ENCODE data around the gene BACE1-AS. TPM values are rescaled to one million over a fixed set of nuclear protein-coding genes. Genes with fewer than 3 reads are reported as not detected.

The BACE1-AS gene
- total RNA-seq, 5 donors from 2014 or later (not counting 1 experiment from before 2014, with no cell fraction given): 4.5 to 11.3 (median 10.1) TPM

DNA sequence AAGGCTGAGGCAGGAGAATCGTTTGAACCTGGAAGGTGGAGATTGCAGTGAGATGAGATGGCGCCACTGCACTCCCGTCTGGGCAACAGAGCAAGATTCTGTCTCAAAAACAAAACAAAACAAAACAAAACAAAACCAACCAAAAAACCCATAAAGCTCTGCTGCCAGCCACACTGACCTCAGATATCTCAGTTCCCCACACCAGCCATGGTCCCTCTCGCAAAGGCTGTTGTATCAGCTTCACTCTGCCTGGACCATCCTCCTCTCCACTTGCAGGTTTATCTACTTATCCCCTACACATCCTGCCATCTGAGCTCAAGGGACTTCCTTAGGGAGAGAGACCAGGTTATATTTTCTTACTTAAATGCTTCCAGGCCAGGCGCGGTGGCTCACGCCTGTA is 11.1 kb downstream of the BACE1-AS start:
- no peak for ATAC-seq (replicated peaks in 1 of 4)
- Mint-ChIP-seq H3K4me3 (no peak overlapping the region), H3K4me1 (peaks cover 0 to 4% (median 0%) of the 10 kb centered on the region in 3 donors), H3K9me3 (no peaks in the 10 kb centered on the region), H3K27ac (no peak overlapping the region), H3K36me3 (no peaks in the 10 kb centered on the region), H3K27me3 (no peaks in the 10 kb centered on the region)
- Histone ChIP-seq H3K4me1 (ENCODE audit: control insufficient read depth in 1 of 2, extremely low read depth in 1 of 2, insufficient read depth in 2 of 2, low read length in 2 of 2) (no peaks in the 10 kb centered on the region), H3K36me3 (ENCODE audit: control insufficient read depth in 2 of 2, extremely low read depth in 1 of 2, insufficient read depth in 1 of 2, low read length in 1 of 2) (no peaks in the 10 kb centered on the region), H3K4me3 (ENCODE audit: control insufficient read depth in 1 of 2, extremely low read depth in 1 of 2, low read length in 1 of 2) (no peak overlapping the region), H3K9me3 (no peaks in the 10 kb centered on the region), H3K27me3 (replicated peaks in 1 of 2; ENCODE audit: control insufficient read depth in 2 of 2, extremely low read depth in 1 of 2, insufficient read depth in 2 of 2, low read length in 1 of 2) (peaks cover 0 to 20% of the 10 kb centered on the region in 2 experiments), H3K27ac (ENCODE audit: low read length) (no peak overlapping the region)
- ChIA-PET POLR2A (interaction anchor here in 1 of 2 donors (0.6 kb wide), 1 partner anchor 22 kb away, joined by 10 read pairs; no protein-coding TSS in a partner anchor), CTCF (interaction anchor here in 1 of 2 donors (0.8 kb wide), 1 partner anchor 1125 kb away, joined by 4 read pairs; no protein-coding TSS in a partner anchor)
- no peak for DNase-seq
- 100% methylated on average over 4 of the region's 7 CpGs for WGBS (ENCODE audit: insufficient coverage)

DNA sequence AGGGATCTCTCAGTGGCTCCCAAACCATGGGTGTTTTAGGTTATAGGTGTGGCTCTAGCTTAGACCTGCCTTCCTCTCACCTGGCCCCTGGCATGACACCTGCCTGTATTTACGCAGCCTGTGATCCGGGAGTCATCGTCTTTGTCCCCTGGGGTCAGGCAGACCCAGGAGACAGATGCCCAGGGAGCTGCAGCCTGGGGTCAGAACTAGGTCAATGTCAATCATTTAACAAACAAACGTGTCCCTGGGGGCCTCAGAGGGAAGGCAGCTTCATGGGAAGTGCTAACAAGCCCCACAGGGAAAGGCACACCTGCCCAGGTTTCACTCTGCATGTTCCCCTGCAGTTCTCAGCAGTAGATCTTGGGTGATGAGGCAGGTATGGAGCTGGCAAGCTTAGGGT is 12.0 kb downstream of the BACE1-AS start:
- H3K27ac Mint-ChIP-seq: no peak overlapping the region
- H3K4me3 ChIP-seq (ENCODE audit: control insufficient read depth in 1 of 2, extremely low read depth in 1 of 2, low read length in 1 of 2): no peak overlapping the region
- no peak for ATAC-seq (replicated peaks in 1 of 4)
- ChIA-PET CTCF (no interaction called here), POLR2A (no interaction called here)
- peaks cover 0 to 21% of the 10 kb centered on the region in 2 experiments for H3K27me3 ChIP-seq (replicated peaks in 1 of 2; ENCODE audit: control insufficient read depth in 2 of 2, extremely low read depth in 1 of 2, insufficient read depth in 2 of 2, low read length in 1 of 2)
- no peaks in the 10 kb centered on the region for H3K36me3 Mint-ChIP-seq
- H3K4me3 Mint-ChIP-seq: no peak overlapping the region
- no peaks in the 10 kb centered on the region for H3K9me3 Mint-ChIP-seq
- no peak for DNase-seq
- H3K9me3 ChIP-seq: no peaks in the 10 kb centered on the region
- 80% methylated on average over 4 of the region's 4 CpGs for WGBS (ENCODE audit: insufficient coverage)
- H3K27me3 Mint-ChIP-seq: peaks cover 0 to under 1% of the 10 kb centered on the region in 2 donors
- H3K36me3 ChIP-seq (ENCODE audit: control insufficient read depth in 2 of 2, extremely low read depth in 1 of 2, insufficient read depth in 1 of 2, low read length in 1 of 2): no peaks in the 10 kb centered on the region
- no peak overlapping the region for H3K27ac ChIP-seq (ENCODE audit: low read length)
- H3K4me1 ChIP-seq (ENCODE audit: control insufficient read depth in 1 of 2, extremely low read depth in 1 of 2, insufficient read depth in 2 of 2, low read length in 2 of 2): no peaks in the 10 kb centered on the region
- peaks cover 0 to 4% (median 0%) of the 10 kb centered on the region in 3 donors for H3K4me1 Mint-ChIP-seq

DNA sequence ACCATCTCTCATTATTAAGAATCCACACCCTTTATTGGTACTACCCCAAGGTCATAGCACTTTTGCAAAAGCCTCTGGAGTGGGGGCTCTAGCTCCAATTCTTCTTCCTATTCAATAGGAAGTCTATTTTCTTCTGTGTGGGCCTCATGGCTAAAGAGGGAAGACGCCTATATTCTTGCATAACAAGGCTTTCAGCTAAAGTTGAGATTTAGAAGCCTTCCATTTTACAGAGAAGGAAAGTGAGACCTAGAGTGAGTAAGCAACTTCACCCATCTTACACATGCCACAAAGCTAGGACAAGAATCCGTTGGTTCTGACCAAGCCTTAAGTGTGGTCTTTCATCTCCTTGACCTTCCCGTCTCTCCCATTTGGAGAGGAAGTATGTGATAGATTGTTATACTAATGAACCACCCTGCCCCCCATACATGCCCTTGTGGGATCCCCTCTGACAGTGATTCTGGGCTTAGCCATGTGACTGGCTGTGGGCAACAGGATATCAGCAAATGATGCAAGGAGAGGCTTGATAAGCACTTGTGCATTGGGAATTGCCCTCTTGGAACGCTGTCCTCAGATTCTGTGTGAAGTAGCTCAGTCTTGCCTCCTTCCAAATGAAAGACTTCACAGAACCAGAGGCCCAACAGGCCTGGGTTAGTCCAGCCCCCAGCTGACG is 12.6 kb downstream of the BACE1-AS start:
- no peak for DNase-seq
- H3K9me3 ChIP-seq: no peaks in the 10 kb centered on the region
- H3K27ac Mint-ChIP-seq: no peak overlapping the region
- no peaks in the 10 kb centered on the region for H3K9me3 Mint-ChIP-seq
- H3K4me1 Mint-ChIP-seq: peaks cover 0 to 4% (median 0%) of the 10 kb centered on the region in 3 donors
- H3K36me3 Mint-ChIP-seq: no peaks in the 10 kb centered on the region
- POLR2A ChIA-PET: interaction anchor here in 1 of 2 donors (0.6 kb wide), 1 partner anchor 39 kb away, joined by 10 read pairs; no protein-coding TSS in a partner anchor
- no peak overlapping the region for H3K4me3 Mint-ChIP-seq
- no peaks in the 10 kb centered on the region for H3K4me1 ChIP-seq (ENCODE audit: control insufficient read depth in 1 of 2, extremely low read depth in 1 of 2, insufficient read depth in 2 of 2, low read length in 2 of 2)
- no peak overlapping the region for H3K4me3 ChIP-seq (ENCODE audit: control insufficient read depth in 1 of 2, extremely low read depth in 1 of 2, low read length in 1 of 2)
- no peaks in the 10 kb centered on the region for H3K36me3 ChIP-seq (ENCODE audit: control insufficient read depth in 2 of 2, extremely low read depth in 1 of 2, insufficient read depth in 1 of 2, low read length in 1 of 2)
- no peak overlapping the region for H3K27ac ChIP-seq (ENCODE audit: low read length)
- H3K27me3 Mint-ChIP-seq: peaks cover 0 to 3% of the 10 kb centered on the region in 2 donors
- peaks cover 0 to 21% of the 10 kb centered on the region in 2 experiments for H3K27me3 ChIP-seq (replicated peaks in 1 of 2; ENCODE audit: control insufficient read depth in 2 of 2, extremely low read depth in 1 of 2, insufficient read depth in 2 of 2, low read length in 1 of 2)
- ATAC-seq (replicated peaks in 1 of 4): no peak
- CTCF ChIA-PET: interaction anchor here in 1 of 2 donors (0.6 kb wide), 1 partner anchor 1079 kb away, joined by 5 read pairs; no protein-coding TSS in a partner anchor
- 76% methylated on average over 2 of the region's 5 CpGs for WGBS (ENCODE audit: insufficient coverage)

DNA sequence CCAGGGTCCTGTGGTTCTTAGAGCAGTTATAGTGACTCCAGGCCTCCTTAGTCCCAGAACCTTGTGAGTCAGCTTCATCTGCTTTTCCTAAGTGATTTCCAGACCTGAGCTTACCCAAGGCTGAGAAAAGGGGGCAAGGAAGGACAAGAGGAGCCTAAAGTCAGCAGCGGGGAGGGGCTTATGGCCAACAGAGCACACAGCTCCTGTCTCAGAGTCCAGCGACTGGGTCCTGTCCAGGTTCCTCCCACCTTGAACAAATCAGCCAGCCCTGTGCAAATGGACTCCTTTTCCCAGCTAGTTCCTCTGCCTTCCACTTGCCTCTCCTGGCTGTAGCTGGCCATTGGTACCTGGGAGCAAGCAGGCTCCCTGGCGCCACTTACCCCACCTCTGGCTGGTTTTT is 14.0 kb downstream of the BACE1-AS start:
- CTCF ChIA-PET: no interaction called here

DNA sequence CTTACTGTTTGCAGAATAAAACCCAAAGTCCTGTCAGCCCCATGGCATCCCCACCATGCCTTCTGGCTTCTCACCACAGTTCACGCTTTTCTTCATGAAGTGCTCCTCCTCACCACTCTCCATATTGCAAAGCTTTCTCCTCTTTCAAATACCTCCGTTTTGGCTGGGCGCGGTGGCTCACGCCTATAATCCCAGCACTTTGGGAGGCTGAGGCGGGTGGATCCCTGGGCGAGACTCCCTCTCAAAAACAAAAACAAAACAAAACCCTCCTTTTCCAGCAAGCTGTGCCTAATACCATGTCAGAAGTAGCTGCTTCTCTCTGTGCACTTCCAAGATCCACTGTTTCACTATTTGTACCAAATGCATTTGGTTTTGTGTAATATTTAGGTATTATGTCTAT is 18.2 kb downstream of the BACE1-AS start:
- H3K27ac Mint-ChIP-seq: no peak overlapping the region
- peaks cover 11 to 15% of the 10 kb centered on the region in 2 donors for H3K27me3 Mint-ChIP-seq
- H3K4me1 Mint-ChIP-seq: peaks cover 0 to 4% (median 0%) of the 10 kb centered on the region in 3 donors
- DNase-seq (no peak), ATAC-seq (replicated peaks in 1 of 4) (no peak)
- Histone ChIP-seq H3K4me1 (ENCODE audit: control insufficient read depth in 1 of 2, extremely low read depth in 1 of 2, insufficient read depth in 2 of 2, low read length in 2 of 2) (no peaks in the 10 kb centered on the region), H3K36me3 (ENCODE audit: control insufficient read depth in 2 of 2, extremely low read depth in 1 of 2, insufficient read depth in 1 of 2, low read length in 1 of 2) (no peaks in the 10 kb centered on the region), H3K27me3 (replicated peaks in 1 of 2; ENCODE audit: control insufficient read depth in 2 of 2, extremely low read depth in 1 of 2, insufficient read depth in 2 of 2, low read length in 1 of 2) (peaks cover 0 to 31% of the 10 kb centered on the region in 2 experiments), H3K27ac (ENCODE audit: low read length) (no peak overlapping the region), H3K9me3 (no peaks in the 10 kb centered on the region), H3K4me3 (ENCODE audit: control insufficient read depth in 1 of 2, extremely low read depth in 1 of 2, low read length in 1 of 2) (no peak overlapping the region)
- H3K4me3 Mint-ChIP-seq: no peak overlapping the region
- H3K36me3 Mint-ChIP-seq: no peaks in the 10 kb centered on the region
- ChIA-PET POLR2A (no interaction called here), CTCF (no interaction called here)
- H3K9me3 Mint-ChIP-seq: no peaks in the 10 kb centered on the region
- WGBS (ENCODE audit: insufficient coverage): 93% methylated on average over 5 of the region's 7 CpGs

More for the DNA sequence above, 14.0 kb downstream of the BACE1-AS start:
- H3K9me3 ChIP-seq: no peaks in the 10 kb centered on the region
- 100% methylated on average over 3 of the region's 3 CpGs for WGBS (ENCODE audit: insufficient coverage)
- ATAC-seq (replicated peaks in 1 of 4) (no peak), DNase-seq (no peak)
- no peaks in the 10 kb centered on the region for H3K36me3 ChIP-seq (ENCODE audit: control insufficient read depth in 2 of 2, extremely low read depth in 1 of 2, insufficient read depth in 1 of 2, low read length in 1 of 2)
- peaks cover 0 to 21% of the 10 kb centered on the region in 2 experiments for H3K27me3 ChIP-seq (replicated peaks in 1 of 2; ENCODE audit: control insufficient read depth in 2 of 2, extremely low read depth in 1 of 2, insufficient read depth in 2 of 2, low read length in 1 of 2)
- H3K4me3 ChIP-seq (ENCODE audit: control insufficient read depth in 1 of 2, extremely low read depth in 1 of 2, low read length in 1 of 2): no peak overlapping the region
- Mint-ChIP-seq H3K4me3 (no peak overlapping the region), H3K27me3 (peaks cover 4 to 11% of the 10 kb centered on the region in 2 donors), H3K27ac (no peak overlapping the region), H3K9me3 (no peaks in the 10 kb centered on the region), H3K36me3 (no peaks in the 10 kb centered on the region), H3K4me1 (peaks cover 0 to 4% (median 0%) of the 10 kb centered on the region in 3 donors)
- no peak overlapping the region for H3K27ac ChIP-seq (ENCODE audit: low read length)
- POLR2A ChIA-PET: no interaction called here
- no peaks in the 10 kb centered on the region for H3K4me1 ChIP-seq (ENCODE audit: control insufficient read depth in 1 of 2, extremely low read depth in 1 of 2, insufficient read depth in 2 of 2, low read length in 2 of 2)

DNA sequence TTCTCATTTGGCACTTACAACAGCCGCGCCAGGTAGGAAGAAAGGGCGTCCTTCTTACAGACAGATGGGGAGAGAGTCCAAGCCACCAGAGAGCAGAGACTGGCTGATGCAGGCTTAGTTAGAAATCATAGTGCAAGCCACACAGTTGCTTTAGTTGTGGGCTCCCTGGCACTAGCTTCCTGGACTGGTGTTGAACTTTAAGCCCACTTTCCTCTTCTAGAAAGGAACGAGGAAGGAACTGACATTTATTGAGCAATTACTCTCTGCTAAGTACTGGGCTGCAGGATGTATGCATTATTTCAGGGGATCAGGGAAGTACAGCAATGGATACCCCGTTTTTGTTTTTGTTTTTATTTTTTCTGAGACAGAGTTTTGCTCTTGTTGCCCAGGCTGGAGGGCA is 21.9 kb downstream of the BACE1-AS start:
- peaks cover 3 to 21% of the 10 kb centered on the region in 2 experiments for H3K4me1 ChIP-seq (ENCODE audit: control insufficient read depth in 1 of 2, extremely low read depth in 1 of 2, insufficient read depth in 2 of 2, low read length in 2 of 2)
- peaks cover 7 to 19% (median 8%) of the 10 kb centered on the region in 3 donors for H3K4me1 Mint-ChIP-seq
- ATAC-seq (replicated peaks in 1 of 4) (no peak), DNase-seq (no peak)
- no peaks in the 10 kb centered on the region for H3K9me3 ChIP-seq
- POLR2A ChIA-PET: no interaction called here
- no peak overlapping the region for H3K4me3 ChIP-seq (ENCODE audit: control insufficient read depth in 1 of 2, extremely low read depth in 1 of 2, low read length in 1 of 2)
- CTCF ChIA-PET: no interaction called here
- H3K27ac Mint-ChIP-seq: no peak overlapping the region
- H3K36me3 Mint-ChIP-seq: no peaks in the 10 kb centered on the region
- H3K9me3 Mint-ChIP-seq: no peaks in the 10 kb centered on the region
- H3K27ac ChIP-seq (ENCODE audit: low read length): no peak overlapping the region
- peaks cover 0 to 46% of the 10 kb centered on the region in 2 experiments for H3K27me3 ChIP-seq (replicated peaks in 1 of 2; ENCODE audit: control insufficient read depth in 2 of 2, extremely low read depth in 1 of 2, insufficient read depth in 2 of 2, low read length in 1 of 2)
- peaks cover 28 to 39% of the 10 kb centered on the region in 2 donors for H3K27me3 Mint-ChIP-seq
- WGBS (ENCODE audit: insufficient coverage): 51% methylated on average over 2 of the region's 5 CpGs
- H3K36me3 ChIP-seq (ENCODE audit: control insufficient read depth in 2 of 2, extremely low read depth in 1 of 2, insufficient read depth in 1 of 2, low read length in 1 of 2): no peaks in the 10 kb centered on the region
- H3K4me3 Mint-ChIP-seq: no peak overlapping the region
